GM12878 (cell line): ENCODE measurements around the gene CNPPD1. TPM values are rescaled to one million over a fixed set of nuclear protein-coding genes. Genes with fewer than 3 reads are reported as not detected.
A peak's percentile ranks its signal among the peaks of the same experiment; 100 is the strongest.

Experiments
- ATAC-seq: fragments of 200-7000 bp; cut with Tn5 transposase; 3 replicates; pipeline ENCODE4 v1.9.1; 2020; ENCODE audit warnings: mild to moderate bottlenecking, moderate library complexity
- BruUV-seq: library from RNA; stranded (reverse); fragments of 400-500 nt; replicated peaks from 2 replicates; lab custom pipeline; 2021; lab: Mats Ljungman, UMichigan
- CTCF ChIA-PET: fragments of 300-600 bp; sonication (Branson Sonifier 250); formaldehyde crosslinking; extraction: SDS; loops from one replicate; lab custom pipeline; 2021; ENCODE audit warnings: inconsistent platforms; lab: Yijun Ruan, JAX
- POLR2A ChIA-PET: fragments of 350-600 bp; formaldehyde crosslinking; extraction: SDS; loops from one replicate; lab custom pipeline; 2021; ENCODE audit warnings: inconsistent platforms; lab: Charles Lee
- RAD21 ChIA-PET: fragments of 300-600 bp; sonication (Branson Sonifier 250); formaldehyde crosslinking; loops from one replicate; lab custom pipeline; 2023; ENCODE audit warnings: antibody characterized with exemption; ENCODE audit not compliant: unreplicated experiment; lab: Charles Lee
- SMC1A ChIA-PET: fragments of 300-600 bp; sonication (Branson Sonifier 250); formaldehyde crosslinking; loops from one replicate; lab custom pipeline; 2023; ENCODE audit not compliant: unreplicated experiment, uncharacterized antibody; lab: Charles Lee
- DNase-seq: peaks from one replicate; pipeline ENCODE4 v3.0.0-alpha.2; 2011; ENCODE audit warnings: low read depth, low spot score
- FAIRE-seq: peaks from 3 replicates; lab custom pipeline; 2011; peaks lifted over from hg19 to GRCh38; lab: Jason Lieb, UNC
- H2AFZ ChIP-seq: 2 replicates; pipeline ENCODE4 v1.6.0; 2011; ENCODE audit warnings: low read depth, low read length, control low read depth; ENCODE audit not compliant: control insufficient read depth
- H3K27ac ChIP-seq: 2 replicates; pipeline ENCODE4 v1.5.1; 2011; ENCODE audit warnings: control low read depth; ENCODE audit not compliant: control insufficient read depth, insufficient read depth
- H3K27me3 ChIP-seq, 2 experiments: replicated peaks in 1 of 2; 2 replicates each; pipeline versions ENCODE4 v1.6.0 to v1.6.1; 2011; ENCODE audit warnings: low read length in 1 of 2; ENCODE audit not compliant: control insufficient read depth in 2 of 2, insufficient read depth in 2 of 2
- H3K36me3 ChIP-seq, 2 experiments: 2 replicates each; pipeline ENCODE4 v1.5.1; 2011; ENCODE audit warnings: low read length in 1 of 2; ENCODE audit not compliant: control insufficient read depth in 2 of 2, insufficient read depth in 2 of 2
- H3K4me1 ChIP-seq: 2 replicates; pipeline ENCODE4 v1.6.1; 2011; ENCODE audit warnings: mild to moderate bottlenecking, low read length, moderate library complexity, mixed read lengths; ENCODE audit not compliant: control insufficient read depth, insufficient read depth
- H3K4me2 ChIP-seq: 2 replicates; pipeline ENCODE4 v1.6.0; 2011; ENCODE audit warnings: control low read depth; ENCODE audit not compliant: control insufficient read depth, insufficient read depth
- H3K4me3 ChIP-seq: fragments of 200-600 bp; sonication (generic); 2 replicates; pipeline ENCODE4 v1.5.1; 2016
- H3K79me2 ChIP-seq: 2 replicates; pipeline ENCODE4 v1.6.0; 2011; ENCODE audit warnings: low read length; ENCODE audit not compliant: control insufficient read depth, insufficient read depth
- H3K9ac ChIP-seq: 2 replicates; pipeline ENCODE4 v1.8.0; 2011; ENCODE audit warnings: low read length, control low read depth, mixed read lengths; ENCODE audit not compliant: control insufficient read depth, insufficient read depth
- H3K9me3 ChIP-seq: replicated peaks from 3 replicates; pipeline ENCODE4 v1.5.1; 2011; ENCODE audit warnings: mild to moderate bottlenecking, low read length; ENCODE audit not compliant: control insufficient read depth, insufficient read depth
- H4K20me1 ChIP-seq: 2 replicates; pipeline ENCODE4 v1.6.0; 2011; ENCODE audit not compliant: control insufficient read depth, insufficient read depth
- ATF7 ChIP-seq: fragments of 450-650 bp; IDR thresholded peaks from 2 replicates; pipeline ENCODE4 v1.6.1; 2016; ENCODE audit warnings: low read depth, mild to moderate bottlenecking
- CEBPB ChIP-seq, 2 experiments: fragments of 150-350 bp in 1 of 2; IDR thresholded peaks; 2 replicates each; pipeline ENCODE4 v1.6.1; 2012 to 2014; ENCODE audit warnings: low read depth in 2 of 2, low read length in 2 of 2, borderline replicate concordance in 1 of 2, inconsistent platforms in 1 of 2
- EGR1 ChIP-seq, 2 experiments: IDR thresholded peaks; 1 replicate in 1 of 2; 2 replicates in 1 of 2; pipeline ENCODE4 v1.6.1; 2011 to 2012; ENCODE audit warnings: low read depth in 2 of 2, low read length in 2 of 2, borderline replicate concordance in 1 of 2, mild to moderate bottlenecking in 1 of 2, moderate library complexity in 1 of 2
- HSF1 ChIP-seq: fragments of 150-350 bp; IDR thresholded peaks from 2 replicates; pipeline ENCODE4 v1.6.1; 2014; ENCODE audit warnings: mild to moderate bottlenecking, low read depth, low read length
- LARP7 ChIP-seq: fragments of 450-650 bp; IDR thresholded peaks from 2 replicates; pipeline ENCODE4 v1.6.1; 2017; ENCODE audit warnings: mild to moderate bottlenecking
- MEF2A ChIP-seq: IDR thresholded peaks from 2 replicates; pipeline ENCODE4 v1.6.1; 2011; ENCODE audit warnings: low read depth, mild to moderate bottlenecking, low read length, moderate library complexity; ENCODE audit not compliant: insufficient read depth
- RUNX3 ChIP-seq: IDR thresholded peaks from 2 replicates; pipeline ENCODE4 v1.6.1; 2012; ENCODE audit warnings: low read length, inconsistent platforms
- TCF12 ChIP-seq: IDR thresholded peaks from 2 replicates; pipeline ENCODE4 v1.6.1; 2011; ENCODE audit warnings: low read depth, mild to moderate bottlenecking, low read length
- TCF3 ChIP-seq: IDR thresholded peaks from 2 replicates; pipeline ENCODE4 v1.6.1; 2012; ENCODE audit warnings: low read depth, mild to moderate bottlenecking, low read length, borderline replicate concordance; ENCODE audit not compliant: insufficient read depth
- ZNF274 ChIP-seq: IDR thresholded peaks from one replicate; pipeline ENCODE4 v1.8.0; 2011; ENCODE audit not compliant: insufficient read length, insufficient read depth
- WGBS: methylation state at CpG from one replicate; pipeline ENCODE4 v1.1.6; 2016; ENCODE audit warnings: low lambda C conversion rate; ENCODE audit not compliant: insufficient replicate concordance, insufficient coverage; ENCODE audit errors: missing lambda C conversion rate; 5-methylcytosine and 5-hydroxymethylcytosine counted together
- in situ Hi-C: fragments of 300-500 bp; cut with MboI; formaldehyde crosslinking; loops from 9 replicates; pipeline ENCODE4 v1.14.3; 2018; ENCODE audit warnings: mixed read lengths
- intact Hi-C: fragments of 100-400 bp; cut with micrococcal nuclease; formaldehyde crosslinking; loops from one replicate; pipeline ENCODE4 v1.14.2; 2022; ENCODE audit not compliant: unreplicated experiment
- polyA plus RNA-seq, 11 experiments: library from polyadenylated mRNA; depleted of rRNA in 4 of 11; unstranded in 6 of 11; stranded (reverse) in 5 of 11; fragments of >200 nt; fragmentation: Nextera tagmentation in 4 of 11; fragmentation: Illumina TruSeq in 1 of 11; extraction: Ambion mirVana in 4 of 11; extraction: Trizol in 1 of 11; gene quantifications; 1 replicate in 1 of 11; 2 replicates in 10 of 11; pipeline versions ENCODE4 v1.2.1 to v1.2.3, GENCODE V29; 2011 to 2016; ENCODE audit warnings: inconsistent platforms in 2 of 11, missing spikeins in 2 of 11, low read depth in 1 of 11
- total RNA-seq, 4 experiments: library from RNA; depleted of rRNA in 3 of 4; stranded (reverse); fragments of >200 nt in 3 of 4; fragmentation: Illumina TruSeq in 1 of 4; extraction: Trizol in 1 of 4; gene quantifications; 2 replicates each; pipeline versions ENCODE4 v1.2.1 to v1.2.3, GENCODE V29; 2013 to 2021

Gene CNPPD1
- total and polyA plus RNA-seq, 10 of the 15 experiments (the other 5 are each of a cell fraction or from before 2014, with no cell fraction given), result 12.2 to 86.6 (median 43.4) TPM

GRCh38 chr2:219125225-219125885 lies 51.4 kb downstream of the CNPPD1 start:
- Histone ChIP-seq H3K36me3 (no peaks in the 10 kb centered on the region), H4K20me1 (no peaks in the 10 kb centered on the region), H3K27ac (no peak overlapping the region), H3K9me3 (no peaks in the 10 kb centered on the region), H3K4me1 (no peaks in the 10 kb centered on the region), H3K79me2 (no peaks in the 10 kb centered on the region), H3K4me2 (no peak overlapping the region), H2AFZ (no peak overlapping the region), H3K27me3 (no peaks in the 10 kb centered on the region), H3K4me3 (no peak overlapping the region), H3K9ac (no peak overlapping the region)
- WGBS, result 73% methylated on average over 10 of the region's 10 CpGs
- SMC1A ChIA-PET, result interaction anchor here (1.0 kb wide), 1 partner anchor 27 kb away, joined by 4 read pairs; no protein-coding TSS in a partner anchor
- intact Hi-C loops, result no loop called here
- RAD21 ChIA-PET, result interaction anchor here (1.7 kb wide), 1 partner anchor 29 kb away, joined by 3 read pairs; no protein-coding TSS in a partner anchor
- no peak for ATAC-seq
- POLR2A ChIA-PET, result no interaction called here
- no peak for DNase-seq
- in situ Hi-C loops, result no loop called here
- CTCF ChIA-PET, result interaction anchor here (1.0 to 11.4 kb wide), 5 partner anchors 21 to 273 kb away, joined by 3 to 281 read pairs (median 3); no protein-coding TSS in a partner anchor
- BruUV-seq, result no TSS peak
- FAIRE-seq, result no peak
- TF ChIP-seq LARP7, result no peak
- no peak for TF ChIP-seq MEF2A
- TF ChIP-seq, all 136 proteins: peak for 0

- Histone ChIP-seq H3K27ac (no peak overlapping the region), H3K4me2 (no peak overlapping the region), H3K4me3 (no peak overlapping the region), H4K20me1 (no peaks in the 10 kb centered on the region), H3K9ac (no peak overlapping the region), H3K4me1 (no peaks in the 10 kb centered on the region), H2AFZ (no peak overlapping the region), H3K79me2 (no peaks in the 10 kb centered on the region), H3K27me3 (no peaks in the 10 kb centered on the region), H3K36me3 (no peaks in the 10 kb centered on the region), H3K9me3 (no peaks in the 10 kb centered on the region)
- BruUV-seq, result no TSS peak
- FAIRE-seq (no peak), ATAC-seq (no peak), DNase-seq (no peak)
- WGBS, result 39% methylated on average over 4 of the region's 4 CpGs
- RAD21 ChIA-PET, result interaction anchor here (0.9 to 1.7 kb wide), 3 partner anchors 21 to 53 kb away, joined by 3 to 5 read pairs (median 4); no protein-coding TSS in a partner anchor
- TF ChIP-seq TCF3 (no peak), ATF7 (0 out of 2 replicates have a peak, but pooled peaks have one; percentile 18), HSF1 (no peak), TCF12 (no peak), ZNF274 (no peak), RUNX3 (peak; percentile 52), CEBPB (IDR thresholded peaks at IDR 0.05; ENCODE audit: borderline replicate concordance in 1 of 2, low read depth in 2 of 2, low read length in 2 of 2) (no peak), EGR1 (IDR thresholded peaks at IDR 0.05; ENCODE audit: borderline replicate concordance in 1 of 2, low read depth in 2 of 2, low read length in 2 of 2) (peak in 1 of 2 experiments; percentile 38; a peak in 1 of 3 replicates)
- in situ Hi-C loops (no loop called here), intact Hi-C loops (no loop called here)
- CTCF ChIA-PET, result interaction anchor here (0.9 to 11.4 kb wide), 4 partner anchors 13 to 272 kb away, joined by 3 to 281 read pairs (median 16); no protein-coding TSS in a partner anchor
- POLR2A ChIA-PET, result no interaction called here
- SMC1A ChIA-PET, result interaction anchor here (0.5 to 7.9 kb wide), 4 partner anchors 28 to 193 kb away, joined by 3 to 115 read pairs (median 5); no protein-coding TSS in a partner anchor
Measured at GRCh38 chr2:219124381-219125110, 52.2 kb downstream of the CNPPD1 start.
